HG02759 (cell line): ENCODE measurements around the gene ZNF740.
A peak's percentile ranks its signal among the peaks of the same experiment; 100 is the strongest.

Experiments used
- ATAC-seq: cut with Tn5 transposase; IDR thresholded peaks from one replicate; pipeline ENCODE4 v1.9.1; 2021; ENCODE audit warnings: mild to moderate bottlenecking, moderate library complexity; ENCODE audit not compliant: unreplicated experiment

Gene ZNF740

GRCh38 chr12:53211476-53212381, 31.2 kb downstream of the ZNF740 start:
- no peak for ATAC-seq

- no peak for ATAC-seq
Measured at GRCh38 chr12:53212931-53213330, 32.4 kb downstream of the ZNF740 start.

GRCh38 chr12:53213348-53213747, 32.8 kb downstream of the ZNF740 start:
- ATAC-seq, result peak; percentile 48

GRCh38 chr12:53214221-53214620, 33.7 kb downstream of the ZNF740 start:
- no peak for ATAC-seq

GRCh38 chr12:53214687-53215455, 34.3 kb downstream of the ZNF740 start:
- no peak for ATAC-seq

GRCh38 chr12:53215497-53215896, 35.0 kb downstream of the ZNF740 start:
- no peak for ATAC-seq

GRCh38 chr12:53217051-53217930, 36.8 kb downstream of the ZNF740 start:
- no peak for ATAC-seq

GRCh38 chr12:53217931-53218307, 37.4 kb downstream of the ZNF740 start:
- ATAC-seq, result no peak

- no peak for ATAC-seq
Measured at GRCh38 chr12:53218551-53219291, 38.2 kb downstream of the ZNF740 start.

GRCh38 chr12:53219292-53219955, 38.9 kb downstream of the ZNF740 start:
- ATAC-seq, result peak; percentile 8

- peak; percentile 28 for ATAC-seq
Measured at GRCh38 chr12:53219956-53220693, 39.6 kb downstream of the ZNF740 start.

GRCh38 chr12:53220694-53221202, 40.2 kb downstream of the ZNF740 start:
- ATAC-seq, result peak; percentile 64

GRCh38 chr12:53221203-53222080, 40.9 kb downstream of the ZNF740 start:
- ATAC-seq, result peak; percentile 33

GRCh38 chr12:53222170-53222721, 41.7 kb downstream of the ZNF740 start:
- no peak for ATAC-seq

GRCh38 chr12:53222806-53223261, 42.3 kb downstream of the ZNF740 start:
- no peak for ATAC-seq

- ATAC-seq, result no peak
Measured at GRCh38 chr12:53223389-53224060, 43.0 kb downstream of the ZNF740 start.
